Endothelial cell of umbilical vein (primary cell): ENCODE results near the gene MAPK8IP3.
A peak's percentile ranks its signal among the peaks of the same experiment; 100 is the strongest.

Source experiments
- EZH2 ChIP-seq: IDR thresholded peaks from 2 replicates; pipeline ENCODE4 v1.6.1; 2012; ENCODE audit warnings: borderline replicate concordance, low read depth, mild to moderate bottlenecking, moderate library complexity, low read length, inconsistent platforms; ENCODE audit not compliant: severe bottlenecking
- FOS ChIP-seq: IDR thresholded peaks from 2 replicates; pipeline ENCODE4 v1.6.1; 2011; ENCODE audit warnings: mild to moderate bottlenecking, low read length, moderate library complexity, borderline replicate concordance; ENCODE audit not compliant: insufficient read depth
- MYC ChIP-seq: IDR thresholded peaks from one replicate; pipeline ENCODE4 v1.6.1; 2011; ENCODE audit warnings: mild to moderate bottlenecking, low read depth, low read length
- POLR2A ChIP-seq: IDR thresholded peaks from 2 replicates; pipeline ENCODE4 v1.6.1; 2012; ENCODE audit warnings: low read depth, mild to moderate bottlenecking, control low read depth, low read length
- TF ChIP-seq, protein P1 (sequence below), 2 donors: IDR thresholded peaks; 1 replicate in 1 of 2; 2 replicates in 1 of 2; pipeline ENCODE4 v1.5.1; 2011; ENCODE audit warnings: low read length in 2 of 2, mild to moderate bottlenecking in 2 of 2, moderate library complexity in 2 of 2, control low read depth in 1 of 2, inconsistent platforms in 1 of 2, low read depth in 1 of 2; ENCODE audit not compliant: insufficient read depth in 1 of 2; ENCODE audit errors: extremely low read depth in 1 of 2
- TF ChIP-seq, protein P2 (sequence below): IDR thresholded peaks from 2 replicates; pipeline ENCODE4 v1.6.1; 2011; ENCODE audit not compliant: insufficient read depth, insufficient read length

DNA sequence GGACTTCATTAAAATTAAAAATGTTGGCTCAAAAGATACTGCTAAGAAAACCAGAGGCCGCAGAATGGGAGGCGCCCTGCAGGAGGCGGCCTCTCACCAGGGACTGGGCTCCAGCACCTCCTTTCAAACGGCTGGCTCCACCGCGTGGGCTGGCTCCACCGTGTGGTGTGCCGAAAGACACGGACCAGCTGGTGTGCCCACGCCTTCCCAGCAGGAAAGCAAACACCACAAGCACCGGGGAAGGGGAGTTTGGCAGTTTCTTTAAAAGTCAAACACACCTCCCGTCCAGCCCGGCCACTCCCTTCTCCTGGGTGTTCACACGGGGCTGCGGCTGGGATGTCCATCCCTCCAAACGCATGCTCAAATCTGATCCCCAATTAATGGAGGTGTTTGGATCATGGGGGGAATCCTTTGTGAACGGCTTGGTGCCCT lies 106.8 kb downstream of the MAPK8IP3 start:
- TF ChIP-seq, protein P1, sequence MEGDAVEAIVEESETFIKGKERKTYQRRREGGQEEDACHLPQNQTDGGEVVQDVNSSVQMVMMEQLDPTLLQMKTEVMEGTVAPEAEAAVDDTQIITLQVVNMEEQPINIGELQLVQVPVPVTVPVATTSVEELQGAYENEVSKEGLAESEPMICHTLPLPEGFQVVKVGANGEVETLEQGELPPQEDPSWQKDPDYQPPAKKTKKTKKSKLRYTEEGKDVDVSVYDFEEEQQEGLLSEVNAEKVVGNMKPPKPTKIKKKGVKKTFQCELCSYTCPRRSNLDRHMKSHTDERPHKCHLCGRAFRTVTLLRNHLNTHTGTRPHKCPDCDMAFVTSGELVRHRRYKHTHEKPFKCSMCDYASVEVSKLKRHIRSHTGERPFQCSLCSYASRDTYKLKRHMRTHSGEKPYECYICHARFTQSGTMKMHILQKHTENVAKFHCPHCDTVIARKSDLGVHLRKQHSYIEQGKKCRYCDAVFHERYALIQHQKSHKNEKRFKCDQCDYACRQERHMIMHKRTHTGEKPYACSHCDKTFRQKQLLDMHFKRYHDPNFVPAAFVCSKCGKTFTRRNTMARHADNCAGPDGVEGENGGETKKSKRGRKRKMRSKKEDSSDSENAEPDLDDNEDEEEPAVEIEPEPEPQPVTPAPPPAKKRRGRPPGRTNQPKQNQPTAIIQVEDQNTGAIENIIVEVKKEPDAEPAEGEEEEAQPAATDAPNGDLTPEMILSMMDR (IDR thresholded peaks at IDR 0.05; ENCODE audit: extremely low read depth in 1 of 2, insufficient read depth in 1 of 2, low read depth in 1 of 2, low read length in 2 of 2) = peak; percentile 51 to 53
- TF ChIP-seq FOS (no peak), POLR2A (no peak), EZH2 (no peak), MYC (no peak)
- TF ChIP-seq, protein P2, sequence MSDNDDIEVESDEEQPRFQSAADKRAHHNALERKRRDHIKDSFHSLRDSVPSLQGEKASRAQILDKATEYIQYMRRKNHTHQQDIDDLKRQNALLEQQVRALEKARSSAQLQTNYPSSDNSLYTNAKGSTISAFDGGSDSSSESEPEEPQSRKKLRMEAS = no peak
